ENCODE measurements around the gene CASP2. TPM values are rescaled to one million over a fixed set of nuclear protein-coding genes. Genes with fewer than 3 reads are reported as not detected.
"Not testable (repeated sequence)": the region's sequence is repeated elsewhere in the genome, so short reads cannot be mapped to it uniquely, and the experiment has no call there.

CASP2 gene
- total and polyA plus RNA-seq, 4 donors: 14.2 to 28.5 (median 19.8) TPM

GRCh38 chr7:143288836-143289235, 685 bp downstream of the CASP2 start:
- WGBS (ENCODE audit: insufficient coverage): 0% methylated on average over 4 of the region's 11 CpGs
- Histone ChIP-seq H3K36me3 (ENCODE audit: control insufficient read depth, insufficient read depth, low read length) (peaks cover 21% of the 10 kb centered on the region), H3K4me3 (ENCODE audit: low read depth, low read length) (peak overlapping the region; percentile 90), H3K9me3 (ENCODE audit: control insufficient read depth, insufficient read depth, low read length) (no peaks in the 10 kb centered on the region), H3K4me1 (ENCODE audit: control insufficient read depth, insufficient read depth, low read length) (peaks cover 36% of the 10 kb centered on the region), H3K27ac (ENCODE audit: low read depth, low read length) (peak overlapping the region; percentile 94), H3K27me3 (ENCODE audit: control insufficient read depth, insufficient read depth, low read length) (no peaks in the 10 kb centered on the region)
- no peak for DNase-seq (ENCODE audit: low read depth in 4 of 6, low spot score in 6 of 6)

- peak overlapping the region; percentile 90 for H3K4me3 ChIP-seq (ENCODE audit: low read depth, low read length)
- peak in 1 of 6 donors; percentile 18 for DNase-seq (ENCODE audit: low read depth in 4 of 6, low spot score in 6 of 6)
- 0% methylated on average over 3 of the region's 6 CpGs for WGBS (ENCODE audit: insufficient coverage)
- H3K4me1 ChIP-seq (ENCODE audit: control insufficient read depth, insufficient read depth, low read length): peaks cover 36% of the 10 kb centered on the region
- H3K36me3 ChIP-seq (ENCODE audit: control insufficient read depth, insufficient read depth, low read length): peaks cover 21% of the 10 kb centered on the region
- no peaks in the 10 kb centered on the region for H3K9me3 ChIP-seq (ENCODE audit: control insufficient read depth, insufficient read depth, low read length)
- H3K27ac ChIP-seq (ENCODE audit: low read depth, low read length): peak overlapping the region; percentile 94
- no peaks in the 10 kb centered on the region for H3K27me3 ChIP-seq (ENCODE audit: control insufficient read depth, insufficient read depth, low read length)
These were observed 1.3 kb downstream of the CASP2 start for GRCh38 chr7:143289421-143289820.

- Histone ChIP-seq H3K4me1 (ENCODE audit: control insufficient read depth, insufficient read depth, low read length) (peaks cover 33% of the 10 kb centered on the region), H3K36me3 (ENCODE audit: control insufficient read depth, insufficient read depth, low read length) (peaks cover 21% of the 10 kb centered on the region), H3K4me3 (ENCODE audit: low read depth, low read length) (peak overlapping the region; percentile 90)
- no CpG with 5 or more reads among the region's 4 CpGs for WGBS (ENCODE audit: insufficient coverage)
- not testable (repeated sequence) for H3K9me3 ChIP-seq (ENCODE audit: control insufficient read depth, insufficient read depth, low read length); H3K27me3 ChIP-seq (ENCODE audit: control insufficient read depth, insufficient read depth, low read length); DNase-seq (ENCODE audit: low read depth in 4 of 6, low spot score in 6 of 6); H3K27ac ChIP-seq (ENCODE audit: low read depth, low read length)
These were observed 1.7 kb downstream of the CASP2 start for GRCh38 chr7:143289888-143290287.

- peaks cover 23% of the 10 kb centered on the region for H3K36me3 ChIP-seq (ENCODE audit: control insufficient read depth, insufficient read depth, low read length)
- no peak overlapping the region for H3K27ac ChIP-seq (ENCODE audit: low read depth, low read length)
- H3K4me3 ChIP-seq (ENCODE audit: low read depth, low read length): no peak overlapping the region
- H3K4me1 ChIP-seq (ENCODE audit: control insufficient read depth, insufficient read depth, low read length): peaks cover 28% of the 10 kb centered on the region
- WGBS (ENCODE audit: insufficient coverage): 91% methylated on average over 2 of the region's 4 CpGs
- DNase-seq (ENCODE audit: low read depth in 4 of 6, low spot score in 6 of 6): no peak
- no peaks in the 10 kb centered on the region for H3K9me3 ChIP-seq (ENCODE audit: control insufficient read depth, insufficient read depth, low read length)
- no peaks in the 10 kb centered on the region for H3K27me3 ChIP-seq (ENCODE audit: control insufficient read depth, insufficient read depth, low read length)
These were observed 2.1 kb downstream of the CASP2 start for GRCh38 chr7:143290293-143290692.

- Histone ChIP-seq H3K9me3 (ENCODE audit: control insufficient read depth, insufficient read depth, low read length) (no peaks in the 10 kb centered on the region), H3K36me3 (ENCODE audit: control insufficient read depth, insufficient read depth, low read length) (peaks cover 29% of the 10 kb centered on the region), H3K27me3 (ENCODE audit: control insufficient read depth, insufficient read depth, low read length) (no peaks in the 10 kb centered on the region), H3K4me3 (ENCODE audit: low read depth, low read length) (no peak overlapping the region), H3K4me1 (ENCODE audit: control insufficient read depth, insufficient read depth, low read length) (peaks cover 11% of the 10 kb centered on the region), H3K27ac (ENCODE audit: low read depth, low read length) (no peak overlapping the region)
- WGBS (ENCODE audit: insufficient coverage): no CpG with 5 or more reads among the region's 5 CpGs
- no peak for DNase-seq (ENCODE audit: low read depth in 4 of 6, low spot score in 6 of 6)
These were observed 4.7 kb downstream of the CASP2 start for GRCh38 chr7:143292876-143293275.

GRCh38 chr7:143295870-143296269, 7.7 kb downstream of the CASP2 start:
- no peaks in the 10 kb centered on the region for H3K4me1 ChIP-seq (ENCODE audit: control insufficient read depth, insufficient read depth, low read length)
- H3K4me3 ChIP-seq (ENCODE audit: low read depth, low read length): no peak overlapping the region
- no peaks in the 10 kb centered on the region for H3K9me3 ChIP-seq (ENCODE audit: control insufficient read depth, insufficient read depth, low read length)
- no peak overlapping the region for H3K27ac ChIP-seq (ENCODE audit: low read depth, low read length)
- peaks cover 43% of the 10 kb centered on the region for H3K36me3 ChIP-seq (ENCODE audit: control insufficient read depth, insufficient read depth, low read length)
- H3K27me3 ChIP-seq (ENCODE audit: control insufficient read depth, insufficient read depth, low read length): no peaks in the 10 kb centered on the region
- no peak for DNase-seq (ENCODE audit: low read depth in 4 of 6, low spot score in 6 of 6)

- Histone ChIP-seq H3K4me1 (ENCODE audit: control insufficient read depth, insufficient read depth, low read length) (no peaks in the 10 kb centered on the region), H3K36me3 (ENCODE audit: control insufficient read depth, insufficient read depth, low read length) (peaks cover 47% of the 10 kb centered on the region), H3K27ac (ENCODE audit: low read depth, low read length) (no peak overlapping the region), H3K4me3 (ENCODE audit: low read depth, low read length) (no peak overlapping the region), H3K9me3 (ENCODE audit: control insufficient read depth, insufficient read depth, low read length) (no peaks in the 10 kb centered on the region), H3K27me3 (ENCODE audit: control insufficient read depth, insufficient read depth, low read length) (no peaks in the 10 kb centered on the region)
- no peak for DNase-seq (ENCODE audit: low read depth in 4 of 6, low spot score in 6 of 6)
- WGBS (ENCODE audit: insufficient coverage): no CpG with 5 or more reads among the region's 2 CpGs
These were observed 8.5 kb downstream of the CASP2 start for GRCh38 chr7:143296686-143297085.

GRCh38 chr7:143299346-143299745, 11.2 kb downstream of the CASP2 start:
- Histone ChIP-seq H3K9me3 (ENCODE audit: control insufficient read depth, insufficient read depth, low read length) (no peaks in the 10 kb centered on the region), H3K27ac (ENCODE audit: low read depth, low read length) (no peak overlapping the region), H3K27me3 (ENCODE audit: control insufficient read depth, insufficient read depth, low read length) (no peaks in the 10 kb centered on the region), H3K36me3 (ENCODE audit: control insufficient read depth, insufficient read depth, low read length) (peaks cover 31% of the 10 kb centered on the region), H3K4me3 (ENCODE audit: low read depth, low read length) (no peak overlapping the region), H3K4me1 (ENCODE audit: control insufficient read depth, insufficient read depth, low read length) (no peaks in the 10 kb centered on the region)
- DNase-seq (ENCODE audit: low read depth in 4 of 6, low spot score in 6 of 6): no peak
- 100% methylated on average over 1 of the region's 2 CpGs for WGBS (ENCODE audit: insufficient coverage)

GRCh38 chr7:143299840-143300239, 11.7 kb downstream of the CASP2 start:
- 67% methylated on average over 8 of the region's 8 CpGs for WGBS (ENCODE audit: insufficient coverage)
- H3K4me1 ChIP-seq (ENCODE audit: control insufficient read depth, insufficient read depth, low read length): no peaks in the 10 kb centered on the region

GRCh38 chr7:143300959-143301935, 13.1 kb downstream of the CASP2 start:
- no peak overlapping the region for H3K4me3 ChIP-seq (ENCODE audit: low read depth, low read length)
- DNase-seq (ENCODE audit: low read depth in 4 of 6, low spot score in 6 of 6): no peak
- no peaks in the 10 kb centered on the region for H3K9me3 ChIP-seq (ENCODE audit: control insufficient read depth, insufficient read depth, low read length)
- WGBS (ENCODE audit: insufficient coverage): no CpG with 5 or more reads among the region's 8 CpGs
- no peaks in the 10 kb centered on the region for H3K27me3 ChIP-seq (ENCODE audit: control insufficient read depth, insufficient read depth, low read length)
- H3K36me3 ChIP-seq (ENCODE audit: control insufficient read depth, insufficient read depth, low read length): peaks cover 42% of the 10 kb centered on the region
- H3K4me1 ChIP-seq (ENCODE audit: control insufficient read depth, insufficient read depth, low read length): no peaks in the 10 kb centered on the region
- H3K27ac ChIP-seq (ENCODE audit: low read depth, low read length): no peak overlapping the region

More at GRCh38 chr7:143299840-143300239, 11.7 kb downstream of the CASP2 start:
- Histone ChIP-seq H3K4me3 (ENCODE audit: low read depth, low read length) (no peak overlapping the region), H3K27me3 (ENCODE audit: control insufficient read depth, insufficient read depth, low read length) (no peaks in the 10 kb centered on the region), H3K36me3 (ENCODE audit: control insufficient read depth, insufficient read depth, low read length) (peaks cover 36% of the 10 kb centered on the region), H3K9me3 (ENCODE audit: control insufficient read depth, insufficient read depth, low read length) (no peaks in the 10 kb centered on the region), H3K27ac (ENCODE audit: low read depth, low read length) (no peak overlapping the region)
- DNase-seq (ENCODE audit: low read depth in 4 of 6, low spot score in 6 of 6): peak in 1 of 6 donors; percentile 41
